NCI-H2081 (cell line): Measurements from ENCODE around the gene CREB3.
A peak's percentile ranks its signal among the peaks of the same experiment; 100 is the strongest.

ENCODE experiments used
- DNase-seq, 2 experiments: peaks; one replicate each; lab custom pipeline; 2025; lab: John Stamatoyannopoulos, UW

The CREB3 gene

GRCh38 chr9:35776018-35776417, 43.6 kb downstream of the CREB3 start:
- DNase-seq = peak; percentile 68 to 92

- no peak for DNase-seq
These were observed 46.0 kb downstream of the CREB3 start for GRCh38 chr9:35778496-35778895.

- DNase-seq = no peak
These were observed 48.6 kb downstream of the CREB3 start for GRCh38 chr9:35781066-35781465.

GRCh38 chr9:35783418-35783817, 51.0 kb downstream of the CREB3 start:
- DNase-seq = no peak
